GM21619 (cell line): ENCODE data around the gene HNRNPA0.

Experiments
- ATAC-seq: cut with Tn5 transposase; IDR thresholded peaks from one replicate; pipeline ENCODE4 v1.9.1; 2021; ENCODE audit not compliant: unreplicated experiment

The HNRNPA0 gene

DNA sequence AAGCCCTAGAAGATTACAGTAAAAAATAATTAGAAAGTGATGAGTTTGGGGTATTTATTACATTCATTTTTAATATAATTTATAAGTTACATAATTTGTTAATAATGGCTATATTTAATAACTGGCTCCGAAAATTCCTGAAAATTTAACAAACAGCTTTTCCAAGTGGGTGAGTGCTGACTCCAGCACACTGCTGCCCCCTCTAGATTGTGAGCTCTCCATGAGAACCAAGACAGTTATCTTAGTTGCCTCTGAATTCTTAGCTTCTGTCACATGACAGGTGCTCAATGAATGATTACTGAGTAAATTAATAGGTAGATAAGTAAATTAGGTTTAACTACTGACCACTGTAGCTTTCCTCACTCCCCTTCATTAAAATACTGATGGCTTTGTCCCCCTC, 26.1 kb downstream of the HNRNPA0 start:
- ATAC-seq, result no peak

DNA sequence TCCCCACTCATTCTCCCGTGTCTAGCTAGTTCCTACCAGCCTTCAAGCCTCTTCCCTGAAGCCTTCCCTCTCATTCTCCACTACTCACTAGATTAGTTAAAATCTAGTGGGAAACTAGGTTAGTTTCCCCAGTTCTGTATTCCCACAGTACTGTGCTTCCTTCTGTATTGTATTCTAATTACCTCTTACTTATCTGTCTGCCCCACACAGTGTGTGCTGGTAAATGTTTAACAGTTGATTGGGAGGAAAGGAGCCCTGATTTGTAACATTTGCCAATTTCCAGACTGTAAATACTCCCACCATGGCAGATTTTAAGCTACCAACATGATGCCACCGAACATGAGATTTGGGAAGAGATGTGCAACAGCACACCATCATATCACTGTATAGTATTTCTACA, 26.5 kb downstream of the HNRNPA0 start:
- ATAC-seq, result no peak

DNA sequence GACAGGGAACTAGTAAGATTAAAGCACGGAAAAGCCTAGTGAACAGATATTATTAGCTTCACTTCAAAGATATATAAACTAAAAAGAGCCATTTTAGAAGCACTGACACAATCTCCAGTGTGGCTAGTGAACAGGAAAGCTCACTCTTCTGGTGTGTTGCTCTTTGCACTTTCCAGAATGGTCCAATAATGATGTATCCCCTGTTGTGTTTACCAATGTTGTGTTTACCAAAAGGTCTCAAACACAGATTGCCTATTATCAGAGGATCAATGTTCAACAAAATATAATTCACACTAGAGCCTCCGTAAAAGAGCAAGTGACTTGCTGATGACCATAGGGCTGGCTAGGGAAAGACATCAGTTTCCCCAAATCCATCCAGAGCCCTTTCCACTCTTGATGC, 29.9 kb downstream of the HNRNPA0 start:
- ATAC-seq, result no peak

DNA sequence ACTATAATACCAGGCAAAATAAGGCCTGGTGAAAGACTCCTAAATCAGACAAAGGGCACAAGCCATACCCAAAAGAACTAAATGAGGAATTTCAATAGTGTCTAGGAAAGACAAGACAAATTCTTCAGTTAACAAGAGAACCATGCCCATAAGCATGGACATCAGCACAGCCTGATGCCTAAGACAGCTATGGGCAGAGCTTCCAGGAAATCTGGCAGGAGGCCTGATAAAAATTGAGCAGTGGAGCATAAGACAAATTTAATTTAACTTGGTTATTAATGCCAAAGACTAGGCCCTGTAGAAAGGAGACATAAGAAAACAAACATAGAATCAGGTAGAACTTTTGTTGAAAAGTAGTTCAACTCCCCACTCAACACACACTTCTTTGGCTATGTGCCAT, 35.6 kb downstream of the HNRNPA0 start:
- ATAC-seq, result no peak

DNA sequence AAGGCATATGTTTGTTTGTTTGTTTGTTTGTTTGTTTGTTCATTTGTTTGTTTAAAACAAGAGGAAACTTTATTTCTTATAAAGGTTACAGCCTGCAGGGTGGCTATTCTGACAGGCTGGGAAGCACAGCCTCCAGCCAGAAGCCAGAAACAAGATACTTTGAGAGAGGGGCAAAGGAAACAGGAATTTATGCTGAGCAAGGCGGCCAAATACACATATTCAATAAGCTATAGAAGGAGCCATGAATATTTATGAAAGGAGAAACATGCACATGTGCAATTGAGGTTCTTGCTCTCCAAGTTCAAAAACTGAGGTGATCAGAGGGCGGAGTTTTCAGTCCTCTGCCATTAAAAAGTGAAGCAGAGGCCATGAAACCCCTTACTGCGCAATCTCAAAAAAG, 37.8 kb downstream of the HNRNPA0 start:
- no peak for ATAC-seq

DNA sequence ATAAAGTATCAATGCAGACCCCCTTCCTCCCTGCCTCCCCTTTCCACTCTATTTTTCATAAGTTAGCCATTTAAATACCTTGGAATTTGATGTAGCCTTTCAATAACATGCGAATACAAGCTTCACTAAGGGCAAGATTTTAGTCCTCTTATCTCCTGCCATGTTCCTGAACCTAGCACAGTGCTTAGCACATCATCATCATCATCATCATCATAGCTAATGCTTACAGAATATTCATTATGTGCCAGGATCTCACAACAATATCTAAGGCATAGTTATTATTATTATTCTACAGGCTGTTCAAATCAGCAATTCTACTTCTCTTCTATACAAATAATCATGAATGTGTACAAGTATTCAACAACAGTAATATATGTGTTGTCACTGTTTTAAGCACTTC, 38.7 kb downstream of the HNRNPA0 start:
- no peak for ATAC-seq

DNA sequence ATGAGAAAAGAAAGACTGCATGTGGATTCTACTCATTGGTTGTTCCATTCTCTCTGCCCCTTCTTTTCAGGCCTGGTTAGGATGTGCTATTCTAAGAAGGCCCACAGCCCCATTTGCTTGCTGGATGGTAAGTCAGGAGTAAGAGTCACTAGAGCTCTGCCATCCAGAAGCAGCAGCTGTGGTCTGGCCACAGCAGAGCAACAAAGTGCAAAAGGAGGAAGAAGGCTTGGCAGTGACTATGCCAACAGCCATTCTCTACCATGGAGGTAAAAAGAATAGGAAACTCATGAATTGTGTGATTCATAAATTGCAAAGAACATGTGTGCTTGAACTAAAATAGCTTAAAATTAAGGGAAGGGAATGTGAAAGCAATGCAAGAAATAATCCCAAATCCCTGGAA, 39.2 kb downstream of the HNRNPA0 start:
- ATAC-seq, result no peak

DNA sequence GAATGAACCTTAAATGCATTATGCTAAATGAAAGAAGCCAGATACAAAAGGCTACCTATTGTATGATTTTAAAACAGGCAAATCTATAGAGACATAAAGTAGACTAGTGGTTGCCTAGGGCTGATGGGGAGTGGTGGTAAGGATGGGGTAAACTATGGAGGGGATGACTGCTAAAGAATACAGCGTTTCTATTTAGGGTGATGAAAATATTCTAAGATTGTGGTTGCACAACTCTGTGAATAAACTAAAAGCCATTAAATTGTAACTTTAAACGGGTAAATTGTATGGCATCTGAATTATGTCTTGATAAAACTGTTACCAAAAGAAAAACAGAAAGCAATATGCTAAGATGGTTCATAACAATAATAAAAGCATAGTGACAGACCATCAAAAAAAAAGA, 39.7 kb downstream of the HNRNPA0 start:
- ATAC-seq, result no peak

DNA sequence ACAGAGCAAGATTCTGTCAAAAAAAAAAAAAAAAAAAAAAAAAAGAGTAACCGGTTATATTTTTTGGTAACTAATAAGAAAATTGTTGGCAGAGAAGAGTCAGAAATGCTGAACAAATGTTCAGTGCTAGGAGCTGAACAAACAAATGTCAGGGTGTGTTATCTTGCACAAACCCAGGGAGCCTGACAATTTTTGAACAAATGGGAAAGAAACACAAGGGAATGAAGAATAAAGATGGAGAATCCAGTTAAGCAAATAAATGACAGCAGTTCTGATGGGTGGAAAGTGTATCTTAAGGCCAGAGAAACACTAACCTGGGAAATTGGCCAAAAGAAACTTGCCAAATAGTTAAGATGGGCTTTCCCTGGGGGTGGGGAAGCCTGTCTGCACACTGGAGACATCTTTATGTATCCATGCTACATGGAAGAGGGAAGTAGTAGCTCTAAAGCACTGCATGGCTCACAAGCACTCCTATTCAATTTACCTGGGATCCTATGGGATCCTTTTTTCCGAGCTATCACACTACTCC, 42.0 kb downstream of the HNRNPA0 start:
- no peak for ATAC-seq

DNA sequence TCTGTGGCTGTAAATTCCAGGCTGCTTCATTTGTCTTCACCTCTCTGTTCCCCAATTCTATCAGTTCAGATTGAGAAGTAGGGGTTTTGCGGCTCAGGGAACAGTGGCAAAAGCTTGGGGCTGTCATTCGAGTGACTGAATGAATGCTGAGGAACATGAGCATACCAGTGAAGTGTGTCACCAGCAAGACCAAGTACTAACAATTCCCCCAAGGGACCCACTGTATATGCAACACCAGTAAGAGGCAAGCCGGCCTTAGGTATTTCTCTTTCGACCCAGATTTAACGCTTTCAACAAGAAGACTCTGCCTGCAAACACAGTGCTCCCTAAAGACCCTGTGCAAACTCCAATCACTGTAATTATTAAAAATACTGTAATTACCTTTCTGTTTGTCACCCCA, 44.1 kb downstream of the HNRNPA0 start:
- no peak for ATAC-seq

DNA sequence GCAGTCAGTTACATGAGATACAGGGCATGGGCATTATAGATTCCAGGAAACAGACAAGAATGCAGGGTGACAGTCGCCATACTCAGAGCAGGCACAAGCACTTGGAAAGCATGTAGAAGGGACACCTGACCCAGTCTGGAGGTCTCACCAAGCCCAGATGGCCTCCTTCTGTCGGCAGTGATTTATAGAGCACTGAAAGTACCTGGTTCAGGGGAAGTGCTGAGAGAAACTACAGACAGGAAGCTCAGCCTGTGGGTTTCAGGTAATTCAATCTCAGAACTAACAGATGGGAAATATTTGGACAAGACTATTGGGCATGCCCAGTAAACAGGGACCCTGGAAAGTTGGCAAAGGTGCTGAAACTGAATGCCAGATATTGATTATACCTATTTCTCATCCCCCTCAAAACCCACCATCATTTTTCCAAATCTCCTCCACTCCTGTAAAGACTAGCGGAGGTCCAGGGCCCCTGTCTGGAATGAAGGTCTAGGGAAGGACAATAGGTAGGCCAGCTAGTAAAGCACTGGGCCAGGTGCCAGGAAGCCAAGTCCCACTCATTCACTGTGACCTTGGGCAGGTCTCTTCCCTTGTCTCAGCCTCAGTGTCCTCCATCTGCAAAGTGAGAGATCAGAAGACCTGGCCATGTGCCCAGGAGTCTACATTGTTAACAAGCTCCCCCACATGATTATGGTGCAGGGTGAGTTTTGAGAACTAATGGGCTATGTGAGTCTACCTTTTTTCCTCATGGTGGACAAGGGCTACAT, 45.2 kb downstream of the HNRNPA0 start:
- ATAC-seq, result no peak

DNA sequence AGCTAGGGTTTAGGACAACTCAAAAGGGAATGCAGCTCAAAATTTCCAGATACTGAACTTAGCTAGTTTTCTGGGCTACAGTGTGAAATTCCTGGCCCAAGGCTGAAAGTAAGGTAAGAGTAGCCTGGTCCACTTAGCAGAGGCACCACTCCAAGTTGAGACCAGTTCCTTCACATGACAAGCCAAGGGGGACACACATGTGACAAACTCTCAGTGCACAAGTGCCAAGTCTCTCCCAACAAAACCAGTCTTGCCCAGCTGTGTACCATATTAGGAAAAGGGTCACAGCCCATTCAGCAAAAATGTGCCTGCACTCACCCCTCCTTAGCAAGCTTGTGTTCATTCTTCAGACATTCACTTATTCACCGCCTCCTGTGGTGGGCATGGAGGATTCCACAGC, 46.1 kb downstream of the HNRNPA0 start:
- ATAC-seq, result no peak

DNA sequence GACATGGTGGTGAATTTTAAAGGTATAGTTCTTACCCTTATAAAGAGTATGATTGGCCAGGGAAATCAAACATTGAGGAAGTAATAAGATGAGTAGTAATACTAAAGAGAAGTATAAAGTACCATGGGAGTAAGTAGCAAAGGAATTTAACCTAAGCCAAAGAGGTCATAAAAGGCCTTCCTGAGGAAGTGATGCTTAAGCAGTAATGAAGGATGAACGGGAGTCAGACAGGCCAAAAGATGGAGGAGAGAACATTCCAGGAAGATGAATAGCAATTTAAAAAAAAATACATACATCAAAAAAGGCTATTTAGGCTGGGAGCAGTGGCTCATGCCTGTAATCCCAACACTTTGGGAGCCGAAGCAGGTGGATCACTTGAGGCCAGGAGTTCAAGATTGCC, 47.3 kb downstream of the HNRNPA0 start:
- ATAC-seq, result no peak

DNA sequence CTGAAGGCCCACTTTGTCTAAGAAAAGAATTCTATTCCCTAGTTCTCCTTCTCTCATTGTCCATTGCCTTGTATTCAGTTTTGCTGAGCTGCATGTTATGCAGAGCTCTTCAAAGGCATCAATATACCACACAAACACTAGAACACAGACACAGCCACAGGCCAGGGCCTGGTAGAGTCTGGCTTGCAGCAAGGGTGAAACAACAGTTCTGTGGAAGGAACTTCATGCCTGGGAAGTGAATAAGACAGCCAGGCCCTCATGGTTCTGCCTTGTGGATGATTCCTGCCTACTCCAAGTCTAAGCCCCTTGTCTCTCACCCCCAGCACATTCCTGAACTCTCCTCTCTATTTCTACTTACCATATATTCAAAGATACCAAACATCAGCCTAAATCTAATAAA, 49.1 kb downstream of the HNRNPA0 start:
- no peak for ATAC-seq

DNA sequence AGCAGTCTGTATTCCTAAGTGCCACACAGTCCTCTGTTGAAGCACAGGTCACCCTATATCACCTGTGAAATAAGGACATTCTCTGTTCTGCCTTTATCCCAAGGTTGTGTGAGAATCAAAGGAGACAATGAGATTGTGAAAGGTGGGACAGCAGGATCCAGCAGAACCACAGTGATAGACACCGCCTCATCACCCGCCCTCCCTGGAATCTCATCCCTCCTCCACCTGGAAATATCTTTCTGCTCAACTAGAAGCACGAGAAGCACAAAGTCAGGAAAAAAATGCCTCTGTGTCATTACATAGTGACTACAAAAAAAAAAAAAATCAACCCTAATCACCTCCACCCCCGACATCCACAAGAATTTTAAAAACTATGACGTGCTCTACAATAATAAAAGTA, 50.6 kb downstream of the HNRNPA0 start:
- no peak for ATAC-seq

DNA sequence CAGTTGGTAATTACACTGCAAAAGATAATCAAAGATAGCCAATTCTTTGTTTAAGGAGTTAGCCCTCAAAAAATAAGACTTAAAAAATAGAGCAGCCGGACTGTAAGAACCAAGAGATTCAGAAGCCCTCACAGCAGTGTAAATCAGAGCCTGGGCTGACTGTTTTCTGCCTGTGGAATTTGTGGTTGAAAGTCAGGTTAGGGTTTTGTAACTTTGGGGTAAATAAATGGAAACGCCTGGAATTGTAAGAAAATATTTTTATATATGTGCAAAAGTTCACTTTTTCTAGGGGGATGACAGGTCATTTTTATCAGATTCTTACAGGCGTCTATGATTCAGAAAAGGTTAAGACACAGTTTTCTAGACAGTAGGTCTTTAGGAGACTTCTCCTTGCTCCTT, 53.9 kb downstream of the HNRNPA0 start:
- ATAC-seq, result no peak

DNA sequence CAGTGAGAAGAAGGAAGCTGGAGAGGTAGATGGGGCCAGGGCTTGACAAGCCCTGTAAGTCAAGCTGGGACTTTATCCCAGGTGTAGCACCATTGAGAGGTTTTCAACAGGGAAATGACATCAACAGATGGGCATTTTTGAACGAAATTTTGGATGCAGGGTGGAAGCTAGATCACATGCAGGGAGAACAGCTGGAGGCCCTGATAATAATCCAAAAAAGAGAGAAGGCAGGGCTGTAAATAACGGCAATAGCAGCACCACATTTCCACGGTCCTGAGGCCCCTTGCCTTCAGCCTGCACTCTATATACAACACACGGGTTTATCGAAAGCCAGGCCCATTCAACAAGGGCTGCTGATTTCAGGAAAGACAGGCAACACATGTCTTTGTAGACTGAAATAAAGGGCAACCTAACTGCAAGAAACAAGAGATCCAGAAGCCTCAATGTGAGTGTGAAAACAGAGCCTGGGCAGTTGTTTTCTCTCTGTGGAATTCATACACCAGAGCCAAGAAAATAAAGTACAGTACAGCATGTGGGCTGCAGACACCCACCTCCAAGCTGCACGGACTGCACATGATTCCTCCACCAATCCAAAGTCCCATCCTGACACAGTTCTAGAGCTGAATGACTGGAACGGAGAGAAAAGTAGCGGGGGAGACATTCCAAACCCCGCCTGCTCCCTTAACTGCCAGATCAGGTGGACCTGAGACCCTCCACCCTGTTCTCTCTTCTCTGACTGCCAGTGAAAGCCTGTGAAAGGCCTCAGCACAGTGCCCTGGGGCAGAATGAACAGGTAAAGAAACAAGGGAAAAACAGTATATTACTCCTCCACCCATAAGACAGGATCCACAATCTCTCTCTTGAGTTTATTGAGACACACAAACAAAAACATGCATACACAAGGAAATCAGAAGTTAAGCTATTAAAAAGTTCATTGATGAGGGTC, 54.6 kb downstream of the HNRNPA0 start:
- no peak for ATAC-seq

DNA sequence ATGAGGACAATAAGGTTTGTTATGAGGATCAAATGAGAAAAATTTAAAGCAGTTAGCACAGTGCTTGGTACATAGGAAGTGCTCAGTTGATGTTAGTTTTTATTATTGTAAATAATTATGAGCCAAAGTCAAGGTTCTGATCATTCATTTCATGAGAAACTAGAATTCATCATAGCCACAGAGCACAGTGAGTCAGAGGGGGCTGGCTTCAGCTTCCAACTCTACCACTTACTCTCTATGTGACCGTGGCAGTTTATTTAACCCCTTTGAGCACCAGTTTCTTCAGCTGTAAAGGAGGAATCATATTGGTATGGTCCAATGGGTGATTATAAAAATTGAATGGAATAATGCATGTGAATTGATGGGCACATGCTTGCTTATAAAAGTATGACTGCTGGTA, 57.7 kb downstream of the HNRNPA0 start:
- ATAC-seq, result no peak

DNA sequence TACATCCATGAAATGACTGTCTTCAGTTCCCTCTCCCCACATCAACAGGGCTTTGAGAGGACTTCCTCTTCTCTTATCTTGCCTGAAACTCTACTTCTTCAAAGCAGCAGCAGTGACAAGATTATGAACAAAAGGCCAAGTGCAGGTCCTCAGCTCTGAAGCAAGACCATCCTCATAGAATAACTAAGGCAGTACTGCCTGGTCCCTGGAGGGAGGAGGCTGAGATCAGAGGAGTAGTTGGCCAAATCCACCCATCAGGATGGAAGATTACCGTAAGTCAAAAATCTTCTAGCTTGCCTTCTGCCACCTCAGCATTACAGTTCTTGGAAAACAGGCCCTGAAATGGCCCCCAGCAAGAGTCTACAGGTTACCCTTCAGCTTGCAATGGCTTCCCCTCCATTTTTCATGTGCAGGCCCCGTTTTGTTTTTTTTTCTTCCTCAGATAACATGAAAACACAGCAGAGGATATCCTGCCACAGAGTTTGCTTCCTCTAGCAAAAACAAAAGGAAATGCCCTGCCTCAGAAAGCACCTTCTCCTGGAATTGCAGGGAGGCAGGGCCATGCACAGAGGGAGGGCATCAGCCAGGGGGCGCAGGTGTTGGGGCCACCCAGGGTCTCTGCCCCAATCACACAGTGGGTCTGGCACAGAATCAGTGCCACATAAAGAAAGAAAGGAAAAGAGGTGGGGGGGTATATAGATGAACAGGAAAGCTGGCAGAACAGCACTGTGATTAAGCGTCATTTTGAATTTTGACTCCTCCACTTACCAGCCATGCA, 58.3 kb downstream of the HNRNPA0 start:
- ATAC-seq, result no peak
